Epithelial cell of proximal tubule (primary cell): Measurements from ENCODE around the gene GPC1. TPM values are rescaled to one million over a fixed set of nuclear protein-coding genes. Genes with fewer than 3 reads are reported as not detected.

ENCODE experiments used
- DNase-seq: peaks from one replicate; pipeline ENCODE4 v3.0.0-alpha.2; 2011; ENCODE audit warnings: low read depth
- H3K4me3 ChIP-seq: 2 replicates; pipeline ENCODE4 v1.5.1; 2011; ENCODE audit warnings: low read depth, mild to moderate bottlenecking, low read length
- total RNA-seq: library from RNA; depleted of rRNA; stranded (reverse); fragments of >200 nt; gene quantifications from 2 replicates; pipeline ENCODE4 v1.2.3, GENCODE V29; 2015
- TF ChIP-seq, protein P1 (sequence below): conservative IDR thresholded peaks from 2 replicates; pipeline ENCODE4 v1.5.1; 2012; ENCODE audit warnings: low read depth, mild to moderate bottlenecking, low read length

Gene GPC1
- total RNA-seq, 1 donor from 2014 or later: 45.4 TPM

GRCh38 chr2:240428245-240428644, 7.2 kb upstream of the GPC1 start:
- TF ChIP-seq, protein P1, sequence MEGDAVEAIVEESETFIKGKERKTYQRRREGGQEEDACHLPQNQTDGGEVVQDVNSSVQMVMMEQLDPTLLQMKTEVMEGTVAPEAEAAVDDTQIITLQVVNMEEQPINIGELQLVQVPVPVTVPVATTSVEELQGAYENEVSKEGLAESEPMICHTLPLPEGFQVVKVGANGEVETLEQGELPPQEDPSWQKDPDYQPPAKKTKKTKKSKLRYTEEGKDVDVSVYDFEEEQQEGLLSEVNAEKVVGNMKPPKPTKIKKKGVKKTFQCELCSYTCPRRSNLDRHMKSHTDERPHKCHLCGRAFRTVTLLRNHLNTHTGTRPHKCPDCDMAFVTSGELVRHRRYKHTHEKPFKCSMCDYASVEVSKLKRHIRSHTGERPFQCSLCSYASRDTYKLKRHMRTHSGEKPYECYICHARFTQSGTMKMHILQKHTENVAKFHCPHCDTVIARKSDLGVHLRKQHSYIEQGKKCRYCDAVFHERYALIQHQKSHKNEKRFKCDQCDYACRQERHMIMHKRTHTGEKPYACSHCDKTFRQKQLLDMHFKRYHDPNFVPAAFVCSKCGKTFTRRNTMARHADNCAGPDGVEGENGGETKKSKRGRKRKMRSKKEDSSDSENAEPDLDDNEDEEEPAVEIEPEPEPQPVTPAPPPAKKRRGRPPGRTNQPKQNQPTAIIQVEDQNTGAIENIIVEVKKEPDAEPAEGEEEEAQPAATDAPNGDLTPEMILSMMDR: no peak
- H3K4me3 ChIP-seq: no peak overlapping the region
- DNase-seq: no peak

DNA sequence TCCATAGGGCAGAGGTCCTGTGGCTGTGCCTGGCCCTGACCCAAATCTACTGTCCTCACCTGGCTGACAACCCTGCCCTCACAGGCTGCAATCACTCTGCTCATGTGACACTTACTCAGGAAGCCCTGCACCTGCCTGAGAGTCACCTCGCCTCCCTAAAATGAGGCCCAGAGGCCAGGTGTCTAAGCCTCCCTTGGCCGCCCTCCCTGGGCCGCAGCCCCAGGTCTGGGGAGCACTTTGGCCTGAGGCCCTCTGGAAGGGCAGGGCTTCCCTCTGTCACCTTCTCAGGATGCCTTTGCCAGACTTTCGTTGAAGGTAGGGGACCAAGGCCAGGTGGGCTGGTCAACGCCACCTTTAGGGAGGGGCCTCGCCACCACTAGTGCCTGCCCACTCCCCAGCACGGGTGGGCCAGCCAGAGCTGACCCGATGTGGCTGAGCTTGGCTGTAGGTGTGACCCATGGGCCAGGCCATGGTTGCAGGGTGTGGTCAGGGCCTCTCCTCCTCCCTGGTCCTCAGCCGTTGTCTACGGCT, 6.1 kb upstream of the GPC1 start:
- TF ChIP-seq, protein P1: no peak
- DNase-seq: no peak
- no peak overlapping the region for H3K4me3 ChIP-seq

- DNase-seq: no peak
- TF ChIP-seq, protein P1: no peak
- no peak overlapping the region for H3K4me3 ChIP-seq
Measured at GRCh38 chr2:240429872-240430491, 5.5 kb upstream of the GPC1 start.

DNA sequence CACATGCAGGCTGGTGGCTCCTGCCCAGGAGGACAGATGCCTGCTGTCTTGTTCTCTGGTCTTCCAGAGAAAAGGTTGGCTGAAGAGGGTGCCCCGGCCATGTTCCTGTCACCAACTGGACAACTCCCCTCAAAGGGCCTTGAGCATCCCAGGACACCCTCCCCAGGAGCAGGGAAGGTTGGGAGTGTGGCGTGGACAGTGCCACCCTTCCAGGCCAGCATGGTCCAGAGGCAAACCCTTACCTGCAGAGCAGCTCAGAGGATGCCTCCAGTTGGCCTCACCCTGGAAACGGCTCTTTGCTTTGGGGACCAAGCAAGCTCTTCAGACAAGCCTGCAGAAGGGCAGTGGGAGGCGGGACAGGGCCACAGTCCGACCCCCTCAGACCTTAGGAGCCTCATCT, 4.9 kb upstream of the GPC1 start:
- H3K4me3 ChIP-seq: no peak overlapping the region
- TF ChIP-seq, protein P1: no peak
- no peak for DNase-seq

GRCh38 chr2:240431271-240431660, 4.2 kb upstream of the GPC1 start:
- no peak overlapping the region for H3K4me3 ChIP-seq
- TF ChIP-seq, protein P1: no peak
- DNase-seq: no peak

DNA sequence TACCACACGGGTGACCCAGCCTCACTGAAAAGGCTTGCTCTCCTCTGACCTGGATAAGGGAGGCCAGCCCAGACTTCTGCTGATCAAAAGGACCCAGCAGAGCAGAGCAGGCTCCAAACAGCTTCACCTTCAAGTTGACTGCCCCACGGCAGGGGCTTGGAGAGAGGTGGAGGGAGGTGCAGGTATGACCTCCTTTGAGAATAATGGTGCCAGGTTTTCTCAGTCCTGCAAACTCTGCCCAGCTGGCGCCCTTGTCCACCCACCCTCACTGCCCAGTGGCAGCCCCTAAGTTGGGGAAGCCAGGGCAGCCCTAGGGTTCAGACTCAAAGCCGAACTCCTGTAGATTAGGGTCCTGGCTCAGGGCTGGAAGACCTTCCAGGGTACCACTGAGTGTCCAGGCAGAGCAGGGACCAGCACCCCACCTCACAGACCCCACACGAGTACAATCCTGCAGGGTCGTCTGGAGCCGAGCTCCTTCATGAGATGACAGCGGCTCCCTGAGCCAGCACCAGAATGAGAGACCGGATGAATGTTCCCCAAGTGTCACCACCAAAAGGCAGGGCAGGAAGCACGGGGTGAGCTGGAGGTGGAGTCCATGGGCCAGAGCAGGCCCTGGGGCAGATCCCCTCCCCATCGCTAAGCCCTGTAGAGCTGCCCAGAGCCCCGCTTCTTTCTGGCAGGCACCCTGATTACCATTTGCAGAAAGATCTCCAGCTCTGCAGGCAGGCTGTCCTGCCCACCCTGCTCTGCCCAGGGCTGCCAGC, 3.6 kb upstream of the GPC1 start:
- no peak for DNase-seq
- no peak overlapping the region for H3K4me3 ChIP-seq
- TF ChIP-seq, protein P1: no peak
